Measurements from ENCODE around the gene WAPL. TPM values are rescaled to one million over a fixed set of nuclear protein-coding genes. Genes with fewer than 3 reads are reported as not detected.

WAPL gene
- total and polyA plus RNA-seq, 9 of the 15 experiments (the other 6 are each of a cell fraction or from before 2014, with no cell fraction given): 14.3 to 36.4 (median 25.3) TPM

DNA sequence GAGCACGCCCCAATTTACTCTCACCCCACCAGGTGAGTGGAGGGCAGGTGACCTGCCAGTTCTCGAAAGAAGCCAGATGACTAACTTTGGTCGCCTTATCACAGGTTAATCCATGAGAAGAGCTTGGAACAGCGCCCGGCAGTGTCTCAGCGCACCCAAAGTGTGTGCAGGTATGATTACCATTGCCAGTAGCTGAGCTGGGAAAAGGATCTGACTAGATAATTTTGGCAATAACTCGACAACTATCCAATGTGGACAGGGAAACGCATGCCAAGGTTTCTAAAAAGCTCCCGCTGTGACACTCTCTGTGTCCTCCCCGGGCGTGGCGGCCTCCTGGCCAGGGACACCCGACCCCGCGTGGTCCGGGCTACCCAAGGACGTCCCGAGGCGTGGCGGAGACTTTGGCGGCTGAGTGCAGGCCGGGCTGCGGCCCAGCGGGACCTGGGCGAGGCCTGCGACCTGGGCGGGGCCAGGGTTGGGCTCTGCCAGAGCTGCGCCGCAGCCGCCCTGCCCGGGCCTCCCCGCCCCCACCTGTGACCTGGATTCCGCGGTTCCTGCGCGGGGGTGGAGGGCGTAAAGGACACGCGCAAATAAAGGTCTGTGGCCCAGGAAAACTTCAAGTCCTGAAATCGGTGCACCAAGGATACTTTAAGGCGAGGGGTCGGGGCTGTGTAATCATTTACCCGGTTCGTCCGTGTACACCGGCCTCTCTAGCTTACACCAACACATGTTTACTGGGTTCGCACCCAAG, 13.7 kb upstream of the WAPL start (continued):
- TF ChIP-seq, protein P1, sequence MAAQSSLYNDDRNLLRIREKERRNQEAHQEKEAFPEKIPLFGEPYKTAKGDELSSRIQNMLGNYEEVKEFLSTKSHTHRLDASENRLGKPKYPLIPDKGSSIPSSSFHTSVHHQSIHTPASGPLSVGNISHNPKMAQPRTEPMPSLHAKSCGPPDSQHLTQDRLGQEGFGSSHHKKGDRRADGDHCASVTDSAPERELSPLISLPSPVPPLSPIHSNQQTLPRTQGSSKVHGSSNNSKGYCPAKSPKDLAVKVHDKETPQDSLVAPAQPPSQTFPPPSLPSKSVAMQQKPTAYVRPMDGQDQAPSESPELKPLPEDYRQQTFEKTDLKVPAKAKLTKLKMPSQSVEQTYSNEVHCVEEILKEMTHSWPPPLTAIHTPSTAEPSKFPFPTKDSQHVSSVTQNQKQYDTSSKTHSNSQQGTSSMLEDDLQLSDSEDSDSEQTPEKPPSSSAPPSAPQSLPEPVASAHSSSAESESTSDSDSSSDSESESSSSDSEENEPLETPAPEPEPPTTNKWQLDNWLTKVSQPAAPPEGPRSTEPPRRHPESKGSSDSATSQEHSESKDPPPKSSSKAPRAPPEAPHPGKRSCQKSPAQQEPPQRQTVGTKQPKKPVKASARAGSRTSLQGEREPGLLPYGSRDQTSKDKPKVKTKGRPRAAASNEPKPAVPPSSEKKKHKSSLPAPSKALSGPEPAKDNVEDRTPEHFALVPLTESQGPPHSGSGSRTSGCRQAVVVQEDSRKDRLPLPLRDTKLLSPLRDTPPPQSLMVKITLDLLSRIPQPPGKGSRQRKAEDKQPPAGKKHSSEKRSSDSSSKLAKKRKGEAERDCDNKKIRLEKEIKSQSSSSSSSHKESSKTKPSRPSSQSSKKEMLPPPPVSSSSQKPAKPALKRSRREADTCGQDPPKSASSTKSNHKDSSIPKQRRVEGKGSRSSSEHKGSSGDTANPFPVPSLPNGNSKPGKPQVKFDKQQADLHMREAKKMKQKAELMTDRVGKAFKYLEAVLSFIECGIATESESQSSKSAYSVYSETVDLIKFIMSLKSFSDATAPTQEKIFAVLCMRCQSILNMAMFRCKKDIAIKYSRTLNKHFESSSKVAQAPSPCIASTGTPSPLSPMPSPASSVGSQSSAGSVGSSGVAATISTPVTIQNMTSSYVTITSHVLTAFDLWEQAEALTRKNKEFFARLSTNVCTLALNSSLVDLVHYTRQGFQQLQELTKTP (IDR thresholded peaks at IDR 0.05; ENCODE audit: low read depth in 1 of 2, partially characterized antibody in 2 of 2): no peak
- no peak for TF ChIP-seq STAT5B (CRISPR knock-in tag; IDR thresholded peaks at IDR 0.05)
- TF ChIP-seq, protein P2, sequence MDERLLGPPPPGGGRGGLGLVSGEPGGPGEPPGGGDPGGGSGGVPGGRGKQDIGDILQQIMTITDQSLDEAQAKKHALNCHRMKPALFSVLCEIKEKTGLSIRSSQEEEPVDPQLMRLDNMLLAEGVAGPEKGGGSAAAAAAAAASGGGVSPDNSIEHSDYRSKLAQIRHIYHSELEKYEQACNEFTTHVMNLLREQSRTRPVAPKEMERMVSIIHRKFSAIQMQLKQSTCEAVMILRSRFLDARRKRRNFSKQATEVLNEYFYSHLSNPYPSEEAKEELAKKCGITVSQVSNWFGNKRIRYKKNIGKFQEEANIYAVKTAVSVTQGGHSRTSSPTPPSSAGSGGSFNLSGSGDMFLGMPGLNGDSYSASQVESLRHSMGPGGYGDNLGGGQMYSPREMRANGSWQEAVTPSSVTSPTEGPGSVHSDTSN (CRISPR knock-in tag; IDR thresholded peaks at IDR 0.05; ENCODE audit: low read depth): no peak
- TF ChIP-seq, protein P2 (tag; conservative IDR thresholded peaks at IDR 0.05; ENCODE audit: low read depth): no peak
- TF ChIP-seq TCF3 (CRISPR knock-in tag; IDR thresholded peaks at IDR 0.05): no peak
- TF ChIP-seq HDAC6 (IDR thresholded peaks at IDR 0.05; ENCODE audit: low read depth, low read length): no peak
- TF ChIP-seq NCOA1 (IDR thresholded peaks at IDR 0.05; ENCODE audit: low read depth): no peak
- no peak for TF ChIP-seq ZZZ3 (IDR thresholded peaks at IDR 0.05)
- TF ChIP-seq, protein P3, sequence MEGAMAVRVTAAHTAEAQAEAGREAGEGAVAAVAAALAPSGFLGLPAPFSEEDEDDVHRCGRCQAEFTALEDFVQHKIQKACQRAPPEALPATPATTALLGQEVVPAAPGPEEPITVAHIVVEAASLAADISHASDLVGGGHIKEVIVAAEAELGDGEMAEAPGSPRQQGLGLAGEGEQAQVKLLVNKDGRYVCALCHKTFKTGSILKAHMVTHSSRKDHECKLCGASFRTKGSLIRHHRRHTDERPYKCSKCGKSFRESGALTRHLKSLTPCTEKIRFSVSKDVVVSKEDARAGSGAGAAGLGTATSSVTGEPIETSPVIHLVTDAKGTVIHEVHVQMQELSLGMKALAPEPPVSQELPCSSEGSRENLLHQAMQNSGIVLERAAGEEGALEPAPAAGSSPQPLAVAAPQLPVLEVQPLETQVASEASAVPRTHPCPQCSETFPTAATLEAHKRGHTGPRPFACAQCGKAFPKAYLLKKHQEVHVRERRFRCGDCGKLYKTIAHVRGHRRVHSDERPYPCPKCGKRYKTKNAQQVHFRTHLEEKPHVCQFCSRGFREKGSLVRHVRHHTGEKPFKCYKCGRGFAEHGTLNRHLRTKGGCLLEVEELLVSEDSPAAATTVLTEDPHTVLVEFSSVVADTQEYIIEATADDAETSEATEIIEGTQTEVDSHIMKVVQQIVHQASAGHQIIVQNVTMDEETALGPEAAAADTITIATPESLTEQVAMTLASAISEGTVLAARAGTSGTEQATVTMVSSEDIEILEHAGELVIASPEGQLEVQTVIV (CRISPR knock-in tag; IDR thresholded peaks at IDR 0.05; ENCODE audit: borderline replicate concordance): no peak
- peak; percentile 75 for TF ChIP-seq RBFOX2 (IDR thresholded peaks at IDR 0.05; ENCODE audit: low read depth, low read length)
- TF ChIP-seq CREB1 (IDR thresholded peaks at IDR 0.05): 0 out of 2 replicates have a peak, but pooled peaks have one; percentile 19
- TF ChIP-seq CREB1 (CRISPR knock-in tag; IDR thresholded peaks at IDR 0.05): no peak
- no peak for TF ChIP-seq ZNF253 (CRISPR knock-in tag; conservative IDR thresholded peaks at IDR 0.05)
- TF ChIP-seq NFXL1 (CRISPR knock-in tag; IDR thresholded peaks at IDR 0.05): no peak
- TF ChIP-seq GATAD2B (IDR thresholded peaks at IDR 0.05; ENCODE audit: borderline replicate concordance): peak; percentile 32; the same call in 1 of the 2 replicates
- no peak for TF ChIP-seq PML (IDR thresholded peaks at IDR 0.05; ENCODE audit: low read length)
- no peak for TF ChIP-seq GTF2E2 (tag; IDR thresholded peaks at IDR 0.05)
- TF ChIP-seq ESRRA (IDR thresholded peaks at IDR 0.05; ENCODE audit: borderline replicate concordance, low read depth): peak; percentile 72

Measured in K562 (cell line).